Astrocyte (in vitro differentiated cells and primary cell): ENCODE results near the gene PRRT1. TPM values are rescaled to one million over a fixed set of nuclear protein-coding genes. Genes with fewer than 3 reads are reported as not detected.
A peak's percentile ranks its signal among the peaks of the same experiment; 100 is the strongest.

Source experiments
- DNase-seq: peaks from one replicate; pipeline ENCODE4 v3.0.0-alpha.2; 2010; ENCODE audit warnings: low read depth
- FAIRE-seq: peaks from 2 replicates; lab custom pipeline; 2011; peaks lifted over from hg19 to GRCh38; lab: Jason Lieb, UNC
- H2AFZ ChIP-seq: 2 replicates; pipeline ENCODE4 v1.6.0; 2012; ENCODE audit warnings: low read depth, low read length, inconsistent platforms
- H3K27ac ChIP-seq: 2 replicates; pipeline ENCODE4 v1.5.1; 2011; ENCODE audit warnings: low read depth, low read length, inconsistent platforms
- H3K27me3 ChIP-seq: 2 replicates; pipeline ENCODE4 v1.6.0; 2011; ENCODE audit warnings: low read length, inconsistent platforms; ENCODE audit not compliant: insufficient read depth
- H3K36me3 ChIP-seq: 2 replicates; pipeline ENCODE4 v1.5.1; 2011; ENCODE audit warnings: low read length, inconsistent platforms; ENCODE audit not compliant: insufficient read depth
- H3K4me1 ChIP-seq: 2 replicates; pipeline ENCODE4 v1.5.1; 2011; ENCODE audit warnings: low read length, inconsistent platforms; ENCODE audit not compliant: insufficient read depth
- H3K4me2 ChIP-seq: 2 replicates; pipeline ENCODE4 v1.6.0; 2012; ENCODE audit warnings: low read length, inconsistent platforms
- H3K4me3 ChIP-seq: 2 replicates; pipeline ENCODE4 v1.5.1; 2011; ENCODE audit warnings: low read depth, mild to moderate bottlenecking, low read length, inconsistent platforms; ENCODE audit not compliant: insufficient read depth
- H3K79me2 ChIP-seq: 2 replicates; pipeline ENCODE4 v1.6.0; 2012; ENCODE audit warnings: mild to moderate bottlenecking, low read length, inconsistent platforms; ENCODE audit not compliant: insufficient read depth
- H3K9ac ChIP-seq: 2 replicates; pipeline ENCODE4 v1.6.0; 2012; ENCODE audit warnings: mild to moderate bottlenecking, low read length, inconsistent platforms
- H3K9me3 ChIP-seq: 2 replicates; pipeline ENCODE4 v1.5.1; 2012; ENCODE audit warnings: low read depth, mild to moderate bottlenecking, low read length, inconsistent platforms; ENCODE audit not compliant: insufficient read depth
- H4K20me1 ChIP-seq: 2 replicates; pipeline ENCODE4 v1.6.0; 2012; ENCODE audit warnings: low read length, inconsistent platforms; ENCODE audit not compliant: insufficient read depth
- H3K27ac Mint-ChIP-seq: one replicate; pipeline ENCODE4 v1.8.0; 2021; ENCODE audit warnings: mild to moderate bottlenecking, mixed read lengths; ENCODE audit not compliant: unreplicated experiment
- H3K27me3 Mint-ChIP-seq: one replicate; pipeline ENCODE4 v1.8.0; 2021; ENCODE audit warnings: low read depth, mixed read lengths; ENCODE audit not compliant: unreplicated experiment
- H3K36me3 Mint-ChIP-seq: one replicate; pipeline ENCODE4 v1.8.0; 2021; ENCODE audit warnings: low read depth, mixed read lengths; ENCODE audit not compliant: unreplicated experiment
- H3K4me1 Mint-ChIP-seq: one replicate; pipeline ENCODE4 v1.8.0; 2021; ENCODE audit warnings: low read depth, mixed read lengths; ENCODE audit not compliant: unreplicated experiment
- H3K4me3 Mint-ChIP-seq: one replicate; pipeline ENCODE4 v1.8.0; 2021; ENCODE audit warnings: mild to moderate bottlenecking, moderate library complexity, mixed read lengths; ENCODE audit not compliant: unreplicated experiment
- H3K9me3 Mint-ChIP-seq: one replicate; pipeline ENCODE4 v1.8.0; 2021; ENCODE audit warnings: mild to moderate bottlenecking, mixed read lengths; ENCODE audit not compliant: unreplicated experiment
- EZH2 ChIP-seq: IDR thresholded peaks from 2 replicates; pipeline ENCODE4 v1.6.1; 2012; ENCODE audit warnings: mild to moderate bottlenecking, low read length, inconsistent platforms; ENCODE audit not compliant: insufficient read depth
- total RNA-seq: library from RNA; stranded (reverse); gene quantifications from 2 replicates; pipeline ENCODE4 v1.2.1, GENCODE V29; 2021
- TF ChIP-seq, protein P1 (sequence below): IDR thresholded peaks from 2 replicates; pipeline ENCODE4 v1.5.1; 2011; ENCODE audit warnings: low read depth, mild to moderate bottlenecking, inconsistent platforms, low read length, moderate library complexity; ENCODE audit not compliant: insufficient read depth

The PRRT1 gene
- total RNA-seq, 1 donor from 2014 or later, result 0.45 TPM

- TF ChIP-seq, protein P1, sequence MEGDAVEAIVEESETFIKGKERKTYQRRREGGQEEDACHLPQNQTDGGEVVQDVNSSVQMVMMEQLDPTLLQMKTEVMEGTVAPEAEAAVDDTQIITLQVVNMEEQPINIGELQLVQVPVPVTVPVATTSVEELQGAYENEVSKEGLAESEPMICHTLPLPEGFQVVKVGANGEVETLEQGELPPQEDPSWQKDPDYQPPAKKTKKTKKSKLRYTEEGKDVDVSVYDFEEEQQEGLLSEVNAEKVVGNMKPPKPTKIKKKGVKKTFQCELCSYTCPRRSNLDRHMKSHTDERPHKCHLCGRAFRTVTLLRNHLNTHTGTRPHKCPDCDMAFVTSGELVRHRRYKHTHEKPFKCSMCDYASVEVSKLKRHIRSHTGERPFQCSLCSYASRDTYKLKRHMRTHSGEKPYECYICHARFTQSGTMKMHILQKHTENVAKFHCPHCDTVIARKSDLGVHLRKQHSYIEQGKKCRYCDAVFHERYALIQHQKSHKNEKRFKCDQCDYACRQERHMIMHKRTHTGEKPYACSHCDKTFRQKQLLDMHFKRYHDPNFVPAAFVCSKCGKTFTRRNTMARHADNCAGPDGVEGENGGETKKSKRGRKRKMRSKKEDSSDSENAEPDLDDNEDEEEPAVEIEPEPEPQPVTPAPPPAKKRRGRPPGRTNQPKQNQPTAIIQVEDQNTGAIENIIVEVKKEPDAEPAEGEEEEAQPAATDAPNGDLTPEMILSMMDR, result no peak
- no peak for TF ChIP-seq EZH2
- H3K79me2 ChIP-seq, result no peaks in the 10 kb centered on the region
- H3K27ac ChIP-seq, result no peak overlapping the region
- Mint-ChIP-seq H3K27me3 (peaks cover 73% of the 10 kb centered on the region), H3K4me1 (peaks cover 14% of the 10 kb centered on the region), H3K27ac (no peak overlapping the region), H3K9me3 (peaks cover 2% of the 10 kb centered on the region), H3K4me3 (peak overlapping the region; percentile 57), H3K36me3 (peaks cover 4% of the 10 kb centered on the region)
- no peak for FAIRE-seq
- no peaks in the 10 kb centered on the region for H3K36me3 ChIP-seq
- peaks cover 3% of the 10 kb centered on the region for H3K4me1 ChIP-seq
- peak overlapping the region; percentile 14 for H3K4me2 ChIP-seq
- H3K4me3 ChIP-seq, result no peak overlapping the region
- H4K20me1 ChIP-seq, result peaks cover 11% of the 10 kb centered on the region
- no peak for DNase-seq
- H3K9me3 ChIP-seq, result peaks cover 5% of the 10 kb centered on the region
- peaks cover 9% of the 10 kb centered on the region for H3K27me3 ChIP-seq
- no peak overlapping the region for H3K9ac ChIP-seq
- no peak overlapping the region for H2AFZ ChIP-seq
These were observed 43.6 kb downstream of the PRRT1 start for GRCh38 chr6:32108094-32108627.

DNA sequence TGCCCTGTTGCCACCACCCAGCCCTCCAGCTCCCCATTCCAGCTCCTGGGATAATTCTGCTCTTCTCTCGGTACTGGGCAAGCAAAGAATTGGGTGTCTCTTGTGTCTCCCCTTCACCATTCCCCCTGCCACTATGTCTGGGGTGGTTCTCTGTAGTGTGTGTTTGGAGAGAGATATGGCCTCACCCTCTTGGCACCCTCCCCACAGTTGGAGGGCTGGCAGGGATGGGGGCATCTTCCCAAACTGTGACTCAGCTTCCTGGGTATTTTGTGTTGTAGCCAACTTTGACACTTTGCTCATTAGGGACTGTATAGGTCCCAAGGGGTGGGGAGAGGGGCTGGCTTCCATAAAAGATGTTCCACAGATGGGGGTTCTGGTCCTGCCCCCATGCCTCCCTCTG is 44.3 kb downstream of the PRRT1 start:
- Histone ChIP-seq H3K9ac (no peak overlapping the region), H4K20me1 (peaks cover 11% of the 10 kb centered on the region), H3K36me3 (no peaks in the 10 kb centered on the region), H3K4me1 (peaks cover 3% of the 10 kb centered on the region), H3K9me3 (peaks cover 5% of the 10 kb centered on the region), H3K27me3 (peaks cover 9% of the 10 kb centered on the region), H3K79me2 (no peaks in the 10 kb centered on the region), H3K27ac (no peak overlapping the region), H2AFZ (no peak overlapping the region), H3K4me2 (no peak overlapping the region), H3K4me3 (no peak overlapping the region)
- no peak overlapping the region for H3K4me3 Mint-ChIP-seq
- H3K36me3 Mint-ChIP-seq, result peaks cover 1% of the 10 kb centered on the region
- no peak for TF ChIP-seq EZH2
- H3K9me3 Mint-ChIP-seq, result peaks cover 2% of the 10 kb centered on the region
- H3K27me3 Mint-ChIP-seq, result peaks cover 78% of the 10 kb centered on the region
- DNase-seq (no peak), FAIRE-seq (no peak)
- H3K4me1 Mint-ChIP-seq, result peaks cover 14% of the 10 kb centered on the region
- no peak overlapping the region for H3K27ac Mint-ChIP-seq

DNA sequence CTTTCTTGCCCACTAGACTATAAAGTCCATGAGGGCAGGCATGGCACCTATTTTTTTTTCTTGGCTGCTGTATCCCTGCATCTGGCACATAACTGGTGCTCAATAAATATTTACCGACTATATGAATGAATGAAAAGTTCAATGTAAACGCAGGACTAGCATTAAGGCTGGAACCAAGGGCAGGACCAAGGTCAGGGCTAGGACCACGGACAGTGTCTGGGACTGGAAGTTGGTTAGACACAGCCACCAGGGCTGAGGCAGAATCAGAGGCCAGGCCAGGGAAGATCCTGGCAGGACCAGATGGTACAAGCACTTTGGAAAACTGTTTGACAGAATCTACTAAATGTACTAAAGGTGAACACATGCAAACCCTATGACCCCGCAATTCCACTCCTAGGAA is 46.3 kb downstream of the PRRT1 start:
- Histone ChIP-seq H3K9me3 (peaks cover 5% of the 10 kb centered on the region), H3K27me3 (peaks cover 13% of the 10 kb centered on the region), H3K4me2 (no peak overlapping the region), H4K20me1 (peaks cover 6% of the 10 kb centered on the region), H3K36me3 (no peaks in the 10 kb centered on the region), H3K9ac (no peak overlapping the region), H2AFZ (no peak overlapping the region), H3K4me3 (no peak overlapping the region), H3K79me2 (no peaks in the 10 kb centered on the region), H3K4me1 (peaks cover 3% of the 10 kb centered on the region), H3K27ac (no peak overlapping the region)
- Mint-ChIP-seq H3K36me3 (peaks cover 1% of the 10 kb centered on the region), H3K4me1 (peaks cover 14% of the 10 kb centered on the region), H3K27me3 (peaks cover 76% of the 10 kb centered on the region), H3K4me3 (no peak overlapping the region), H3K27ac (no peak overlapping the region), H3K9me3 (peaks cover 2% of the 10 kb centered on the region)
- TF ChIP-seq EZH2, result no peak
- TF ChIP-seq, protein P1, result no peak
- FAIRE-seq, result no peak
- no peak for DNase-seq
